Cardiac muscle cell (in vitro differentiated cells and primary cell): ENCODE results near the gene EML5. TPM values are rescaled to one million over a fixed set of nuclear protein-coding genes. Genes with fewer than 3 reads are reported as not detected.

Experiments
- DNase-seq, 2 donors: peaks; one replicate each; pipeline versions ENCODE4 v3.0.0 to v3.0.0-alpha.2; 2010 to 2017; ENCODE audit warnings: low read depth in 1 of 2, low spot score in 1 of 2
- H3K27ac ChIP-seq: fragments of 200-600 bp; sonication (generic); 2 replicates; pipeline ENCODE4 v1.5.1; 2016
- H3K27me3 ChIP-seq: fragments of 200-600 bp; sonication (generic); 2 replicates; pipeline ENCODE4 v1.6.0; 2016; ENCODE audit warnings: control low read depth
- H3K36me3 ChIP-seq: fragments of 200-600 bp; sonication (generic); 2 replicates; pipeline ENCODE4 v1.5.1; 2016; ENCODE audit warnings: control low read depth
- H3K4me1 ChIP-seq: fragments of 200-600 bp; sonication (generic); 2 replicates; pipeline ENCODE4 v1.8.1; 2017; ENCODE audit warnings: low read depth, mild to moderate bottlenecking, mixed run types
- H3K4me3 ChIP-seq: fragments of 200-600 bp; sonication (generic); 2 replicates; pipeline ENCODE4 v1.5.1; 2016; ENCODE audit warnings: mild to moderate bottlenecking
- H3K9me3 ChIP-seq: fragments of 200-600 bp; sonication (generic); 2 replicates; pipeline ENCODE4 v1.5.1; 2017; ENCODE audit warnings: low read depth, mild to moderate bottlenecking, control low read depth
- polyA plus RNA-seq: library from polyadenylated mRNA; unstranded; fragments of >200 nt; fragmentation: Nextera tagmentation; extraction: Ambion mirVana; gene quantifications from 2 replicates; pipeline ENCODE4 v1.2.1, GENCODE V29; 2016
- total RNA-seq: library from RNA; depleted of rRNA; stranded (reverse); fragments of >200 nt; gene quantifications from 2 replicates; pipeline ENCODE4 v1.2.3, GENCODE V29; 2016
- TF ChIP-seq, protein P1 (sequence below): IDR thresholded peaks from 2 replicates; pipeline ENCODE4 v1.5.1; 2012; ENCODE audit warnings: low read depth, mild to moderate bottlenecking, low read length

Gene EML5
- total and polyA plus RNA-seq, 2 experiments from 2014 or later: 0.33 to 0.92 TPM

DNA sequence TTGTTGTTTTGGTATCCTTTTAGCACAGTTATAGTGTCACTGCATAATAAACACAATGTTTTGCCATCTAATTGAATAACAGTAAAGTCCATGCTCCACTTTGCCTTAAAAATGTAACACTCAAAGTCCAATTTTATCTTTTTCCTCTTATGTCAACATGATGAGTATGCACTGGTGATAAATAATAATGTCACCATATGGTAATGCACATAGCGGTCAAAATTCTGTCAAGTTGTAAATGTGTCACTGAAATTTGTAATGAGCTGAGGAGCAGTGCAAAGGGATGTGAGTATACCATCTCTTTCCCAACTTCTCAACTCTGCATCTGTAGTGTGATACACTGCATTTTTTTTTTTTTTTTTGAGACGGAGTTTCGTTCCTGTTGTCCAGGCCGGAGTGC, 65.7 kb downstream of the EML5 start:
- no peak for DNase-seq
- H3K4me1 ChIP-seq: no peaks in the 10 kb centered on the region
- no peaks in the 10 kb centered on the region for H3K36me3 ChIP-seq
- no peak overlapping the region for H3K4me3 ChIP-seq
- H3K27me3 ChIP-seq: no peaks in the 10 kb centered on the region
- TF ChIP-seq, protein P1, sequence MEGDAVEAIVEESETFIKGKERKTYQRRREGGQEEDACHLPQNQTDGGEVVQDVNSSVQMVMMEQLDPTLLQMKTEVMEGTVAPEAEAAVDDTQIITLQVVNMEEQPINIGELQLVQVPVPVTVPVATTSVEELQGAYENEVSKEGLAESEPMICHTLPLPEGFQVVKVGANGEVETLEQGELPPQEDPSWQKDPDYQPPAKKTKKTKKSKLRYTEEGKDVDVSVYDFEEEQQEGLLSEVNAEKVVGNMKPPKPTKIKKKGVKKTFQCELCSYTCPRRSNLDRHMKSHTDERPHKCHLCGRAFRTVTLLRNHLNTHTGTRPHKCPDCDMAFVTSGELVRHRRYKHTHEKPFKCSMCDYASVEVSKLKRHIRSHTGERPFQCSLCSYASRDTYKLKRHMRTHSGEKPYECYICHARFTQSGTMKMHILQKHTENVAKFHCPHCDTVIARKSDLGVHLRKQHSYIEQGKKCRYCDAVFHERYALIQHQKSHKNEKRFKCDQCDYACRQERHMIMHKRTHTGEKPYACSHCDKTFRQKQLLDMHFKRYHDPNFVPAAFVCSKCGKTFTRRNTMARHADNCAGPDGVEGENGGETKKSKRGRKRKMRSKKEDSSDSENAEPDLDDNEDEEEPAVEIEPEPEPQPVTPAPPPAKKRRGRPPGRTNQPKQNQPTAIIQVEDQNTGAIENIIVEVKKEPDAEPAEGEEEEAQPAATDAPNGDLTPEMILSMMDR: no peak
- no peak overlapping the region for H3K27ac ChIP-seq
- no peaks in the 10 kb centered on the region for H3K9me3 ChIP-seq

GRCh38 chr14:88710709-88711108, 82.0 kb downstream of the EML5 start:
- Histone ChIP-seq H3K36me3 (no peaks in the 10 kb centered on the region), H3K4me1 (no peaks in the 10 kb centered on the region), H3K27ac (no peak overlapping the region), H3K4me3 (no peak overlapping the region), H3K27me3 (no peaks in the 10 kb centered on the region), H3K9me3 (no peaks in the 10 kb centered on the region)
- TF ChIP-seq, protein P1: no peak
- no peak for DNase-seq

- Histone ChIP-seq H3K36me3 (no peaks in the 10 kb centered on the region), H3K27me3 (no peaks in the 10 kb centered on the region), H3K4me1 (no peaks in the 10 kb centered on the region), H3K27ac (no peak overlapping the region), H3K4me3 (no peak overlapping the region), H3K9me3 (no peaks in the 10 kb centered on the region)
- no peak for DNase-seq
- TF ChIP-seq, protein P1: no peak
Observed at GRCh38 chr14:88707088-88707487, 85.7 kb downstream of the EML5 start.

DNA sequence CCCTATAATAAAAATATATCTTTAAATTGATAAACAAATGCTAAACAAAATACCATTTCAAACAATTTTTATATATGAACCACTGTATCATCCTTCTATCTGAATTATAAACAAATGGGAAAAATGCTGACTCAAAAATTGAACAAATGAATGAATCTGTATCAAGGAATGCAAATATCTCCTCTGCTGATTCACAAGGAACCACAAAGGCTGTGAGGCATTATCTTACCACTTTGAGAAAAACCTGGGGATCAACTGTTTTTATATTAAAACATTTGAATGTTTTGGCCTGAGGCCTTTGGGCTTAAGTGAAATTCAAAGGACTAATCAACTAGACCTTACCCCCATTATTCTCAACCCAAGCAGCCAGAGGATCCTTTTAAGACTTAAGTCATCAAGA, 86.3 kb downstream of the EML5 start:
- Histone ChIP-seq H3K27ac (no peak overlapping the region), H3K9me3 (no peaks in the 10 kb centered on the region), H3K4me1 (no peaks in the 10 kb centered on the region), H3K36me3 (no peaks in the 10 kb centered on the region), H3K27me3 (no peaks in the 10 kb centered on the region), H3K4me3 (no peak overlapping the region)
- TF ChIP-seq, protein P1: no peak
- DNase-seq: no peak

DNA sequence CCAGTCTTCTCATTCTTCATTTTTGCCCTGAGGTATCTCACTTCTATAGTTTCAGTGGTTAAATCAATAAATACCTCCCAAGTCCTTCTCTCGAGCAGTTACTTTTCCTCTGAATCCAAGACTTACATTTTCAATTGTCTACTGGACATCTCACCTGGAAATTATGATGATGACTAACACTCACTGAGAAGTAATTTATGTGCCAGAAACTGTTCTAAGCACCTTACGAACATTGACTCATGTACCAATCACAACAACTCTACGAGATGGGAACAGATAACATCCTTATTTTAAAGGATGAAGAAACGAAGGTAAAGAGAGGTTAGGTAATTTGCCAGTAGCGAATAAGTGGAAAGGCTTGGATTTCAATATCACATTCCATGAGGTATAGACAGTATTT, 94.1 kb downstream of the EML5 start:
- no peaks in the 10 kb centered on the region for H3K4me1 ChIP-seq
- TF ChIP-seq, protein P1: no peak

GRCh38 chr14:88695870-88696269, 96.9 kb downstream of the EML5 start:
- peaks cover 4% of the 10 kb centered on the region for H3K27me3 ChIP-seq
- no peaks in the 10 kb centered on the region for H3K9me3 ChIP-seq
- H3K4me3 ChIP-seq: no peak overlapping the region
- H3K4me1 ChIP-seq: no peaks in the 10 kb centered on the region
- H3K27ac ChIP-seq: no peak overlapping the region
- H3K36me3 ChIP-seq: no peaks in the 10 kb centered on the region
- peak in 1 of 2 donors; percentile 2 for DNase-seq
- TF ChIP-seq, protein P1: no peak

More for the DNA sequence above, 94.1 kb downstream of the EML5 start:
- H3K36me3 ChIP-seq: no peaks in the 10 kb centered on the region
- no peak for DNase-seq
- H3K4me3 ChIP-seq: no peak overlapping the region
- no peak overlapping the region for H3K27ac ChIP-seq
- H3K9me3 ChIP-seq: no peaks in the 10 kb centered on the region
- H3K27me3 ChIP-seq: peaks cover 5% of the 10 kb centered on the region
